Endodermal cell (in vitro differentiated cells): ENCODE data around the gene CCL5. TPM values are rescaled to one million over a fixed set of nuclear protein-coding genes. Genes with fewer than 3 reads are reported as not detected.

Source experiments
- DNase-seq: peaks from one replicate; pipeline ENCODE4 v3.0.0-alpha.2; 2017
- H3K27ac ChIP-seq: 2 replicates; pipeline ENCODE4 v1.5.1; 2013; ENCODE audit warnings: mild to moderate bottlenecking, low read depth, low read length, moderate library complexity
- H3K27me3 ChIP-seq: 2 replicates; pipeline ENCODE4 v1.6.1; 2013; ENCODE audit warnings: mild to moderate bottlenecking, low read length, moderate library complexity; ENCODE audit not compliant: insufficient read depth, control insufficient read depth, poor library complexity, severe bottlenecking
- H3K36me3 ChIP-seq: 2 replicates; pipeline ENCODE4 v1.7.0; 2013; ENCODE audit warnings: mild to moderate bottlenecking, low read length, moderate library complexity; ENCODE audit not compliant: control insufficient read depth, insufficient read depth
- H3K4me1 ChIP-seq: one replicate; pipeline ENCODE4 v1.7.0; 2013; ENCODE audit warnings: low read length; ENCODE audit not compliant: control insufficient read depth, insufficient read depth
- H3K4me3 ChIP-seq: 2 replicates; pipeline ENCODE4 v1.5.1; 2013; ENCODE audit warnings: mild to moderate bottlenecking, low read length, moderate library complexity
- H3K9ac ChIP-seq: 2 replicates; pipeline ENCODE4 v1.6.1; 2013; ENCODE audit warnings: mild to moderate bottlenecking, low read length, moderate library complexity; ENCODE audit not compliant: poor library complexity, severe bottlenecking; ENCODE audit errors: extremely low read depth
- H3K9me3 ChIP-seq: 2 replicates; pipeline ENCODE4 v1.6.1; 2013; ENCODE audit warnings: mild to moderate bottlenecking, low read length, moderate library complexity; ENCODE audit not compliant: control insufficient read depth
- H3K27ac Mint-ChIP-seq: 2 replicates; pipeline ENCODE4 v1.8.0; 2020; ENCODE audit warnings: mixed read lengths
- H3K27me3 Mint-ChIP-seq: 2 replicates; pipeline ENCODE4 v1.8.0; 2021; ENCODE audit warnings: mild to moderate bottlenecking, mixed read lengths; ENCODE audit not compliant: insufficient read depth
- H3K36me3 Mint-ChIP-seq: 2 replicates; pipeline ENCODE4 v1.8.0; 2020; ENCODE audit warnings: low read depth, mixed read lengths
- H3K4me1 Mint-ChIP-seq: 2 replicates; pipeline ENCODE4 v1.8.0; 2020; ENCODE audit warnings: mixed read lengths
- H3K4me3 Mint-ChIP-seq: 2 replicates; pipeline ENCODE4 v1.8.0; 2020; ENCODE audit warnings: mild to moderate bottlenecking, moderate library complexity, mixed read lengths
- H3K9me3 Mint-ChIP-seq: 2 replicates; pipeline ENCODE4 v1.8.0; 2020; ENCODE audit warnings: mild to moderate bottlenecking, mixed read lengths
- CTCF ChIP-seq: fragments of 200-600 bp; sonication (generic); conservative IDR thresholded peaks from 2 replicates; pipeline ENCODE4 v1.5.0; 2021; ENCODE audit warnings: antibody characterized with exemption, mild to moderate bottlenecking
- WGBS, 2 experiments: methylation state at CpG; one replicate each; pipeline versions ENCODE4 v1.1.5 to v1.1.7; 2013; ENCODE audit warnings: missing lambda C conversion rate in 2 of 2, mixed read lengths in 1 of 2; ENCODE audit not compliant: insufficient coverage in 1 of 2, insufficient read length in 1 of 2; 5-methylcytosine and 5-hydroxymethylcytosine counted together
- total RNA-seq, 2 donors: library from RNA; stranded (reverse); fragmentation: NEBNext Ultra II Directional in 1 of 2; extraction: Animal tissue kit (Norgen Biotek cat#: 25700) in 1 of 2; gene quantifications; 2 replicates in 1 of 2; 3 replicates in 1 of 2; pipeline ENCODE4 v1.2.1, GENCODE V29; 2021

CCL5 gene
- total RNA-seq, 2 donors from 2014 or later, result not detected

- 92 to 94% methylated on average over 2 to 5 of the region's 5 CpGs for WGBS, 2 experiments
- H3K4me3 Mint-ChIP-seq, result no peak overlapping the region
- H3K4me3 ChIP-seq, result no peak overlapping the region
- no peak for DNase-seq
- H3K36me3 Mint-ChIP-seq, result peaks cover 27% of the 10 kb centered on the region
- no peaks in the 10 kb centered on the region for H3K27me3 ChIP-seq
- H3K27ac Mint-ChIP-seq, result no peak overlapping the region
- no peaks in the 10 kb centered on the region for H3K4me1 ChIP-seq
- peaks cover 27% of the 10 kb centered on the region for H3K36me3 ChIP-seq
- H3K9ac ChIP-seq, result no peak overlapping the region
- H3K4me1 Mint-ChIP-seq, result no peaks in the 10 kb centered on the region
- H3K27me3 Mint-ChIP-seq, result no peaks in the 10 kb centered on the region
- no peaks in the 10 kb centered on the region for H3K9me3 ChIP-seq
- no peak overlapping the region for H3K27ac ChIP-seq
- no peaks in the 10 kb centered on the region for H3K9me3 Mint-ChIP-seq
- no peak for TF ChIP-seq CTCF
Measured at GRCh38 chr17:35855965-35856364, 24.2 kb downstream of the CCL5 start.

GRCh38 chr17:35849469-35850348 lies 30.5 kb downstream of the CCL5 start:
- 80 to 94% methylated on average over 3 to 7 of the region's 7 CpGs for WGBS, 2 experiments
- Histone ChIP-seq H3K9me3 (no peaks in the 10 kb centered on the region), H3K4me1 (no peaks in the 10 kb centered on the region), H3K27ac (no peak overlapping the region), H3K4me3 (no peak overlapping the region), H3K27me3 (no peaks in the 10 kb centered on the region), H3K9ac (no peak overlapping the region), H3K36me3 (peaks cover 69% of the 10 kb centered on the region)
- Mint-ChIP-seq H3K4me1 (peaks cover 3% of the 10 kb centered on the region), H3K36me3 (peaks cover 56% of the 10 kb centered on the region), H3K9me3 (no peaks in the 10 kb centered on the region), H3K27me3 (no peaks in the 10 kb centered on the region), H3K4me3 (no peak overlapping the region), H3K27ac (no peak overlapping the region)
- peak; percentile 86 for TF ChIP-seq CTCF
- DNase-seq, result peak; percentile 89

GRCh38 chr17:35847633-35848373 lies 32.4 kb downstream of the CCL5 start:
- Histone ChIP-seq H3K36me3 (peaks cover 77% of the 10 kb centered on the region), H3K4me3 (no peak overlapping the region), H3K4me1 (no peaks in the 10 kb centered on the region), H3K27ac (peak overlapping the region; percentile 19), H3K9me3 (no peaks in the 10 kb centered on the region), H3K27me3 (no peaks in the 10 kb centered on the region), H3K9ac (no peak overlapping the region)
- H3K27me3 Mint-ChIP-seq, result no peaks in the 10 kb centered on the region
- DNase-seq, result no peak
- H3K4me1 Mint-ChIP-seq, result peaks cover 3% of the 10 kb centered on the region
- 94 to 100% methylated on average over 3 to 4 of the region's 4 CpGs for whole genome bisulfite sequencing, 2 experiments
- no peak for TF ChIP-seq CTCF
- peak overlapping the region; percentile 2 for H3K27ac Mint-ChIP-seq
- no peak overlapping the region for H3K4me3 Mint-ChIP-seq
- peaks cover 62% of the 10 kb centered on the region for H3K36me3 Mint-ChIP-seq
- no peaks in the 10 kb centered on the region for H3K9me3 Mint-ChIP-seq
